Immature natural killer cell (primary cell): Measurements from ENCODE around the gene CALML6. TPM values are rescaled to one million over a fixed set of nuclear protein-coding genes. Genes with fewer than 3 reads are reported as not detected.
"Not testable (repeated sequence)": the region's sequence is repeated elsewhere in the genome, so short reads cannot be mapped to it uniquely, and the experiment has no call there.

Experiments
- DNase-seq, 3 donors: peaks; one replicate each; pipeline ENCODE4 v3.0.0; 2022; ENCODE audit warnings: mixed read lengths in 1 of 3
- H3K27ac Mint-ChIP-seq, 6 donors: one replicate each; pipeline ENCODE4 v1.8.0; 2020; ENCODE audit warnings: mixed read lengths in 6 of 6, mild to moderate bottlenecking in 5 of 6, inconsistent platforms in 4 of 6, moderate library complexity in 3 of 6
- H3K27me3 Mint-ChIP-seq, 3 donors: one replicate each; pipeline ENCODE4 v1.8.0; 2020 to 2021; ENCODE audit warnings: low read depth in 3 of 3, mild to moderate bottlenecking in 3 of 3, mixed read lengths in 3 of 3, moderate library complexity in 3 of 3, inconsistent platforms in 1 of 3
- H3K36me3 Mint-ChIP-seq, 3 donors: one replicate each; pipeline ENCODE4 v1.8.0; 2020; ENCODE audit warnings: mixed read lengths in 3 of 3, inconsistent platforms in 2 of 3, mild to moderate bottlenecking in 2 of 3
- H3K4me1 Mint-ChIP-seq, 2 donors: one replicate each; pipeline ENCODE4 v1.8.0; 2020; ENCODE audit warnings: inconsistent platforms in 2 of 2, mild to moderate bottlenecking in 2 of 2, mixed read lengths in 2 of 2, moderate library complexity in 1 of 2
- H3K4me3 Mint-ChIP-seq, 5 donors: one replicate each; pipeline ENCODE4 v1.8.0; 2020; ENCODE audit warnings: mild to moderate bottlenecking in 5 of 5, mixed read lengths in 5 of 5, inconsistent platforms in 3 of 5, moderate library complexity in 3 of 5
- H3K9me3 Mint-ChIP-seq, 6 donors: one replicate each; pipeline ENCODE4 v1.8.0; 2020; ENCODE audit warnings: mild to moderate bottlenecking in 6 of 6, mixed read lengths in 6 of 6, inconsistent platforms in 4 of 6, moderate library complexity in 3 of 6
- polyA plus RNA-seq, 3 donors: library from polyadenylated mRNA; unstranded; fragments of 300-500 nt; fragmentation: Illumina TruSeq; gene quantifications; one replicate each; pipeline ENCODE4 v1.2.3, GENCODE V29; 2021

CALML6 gene
- polyA plus RNA-seq, 3 donors from 2014 or later = not detected

DNA sequence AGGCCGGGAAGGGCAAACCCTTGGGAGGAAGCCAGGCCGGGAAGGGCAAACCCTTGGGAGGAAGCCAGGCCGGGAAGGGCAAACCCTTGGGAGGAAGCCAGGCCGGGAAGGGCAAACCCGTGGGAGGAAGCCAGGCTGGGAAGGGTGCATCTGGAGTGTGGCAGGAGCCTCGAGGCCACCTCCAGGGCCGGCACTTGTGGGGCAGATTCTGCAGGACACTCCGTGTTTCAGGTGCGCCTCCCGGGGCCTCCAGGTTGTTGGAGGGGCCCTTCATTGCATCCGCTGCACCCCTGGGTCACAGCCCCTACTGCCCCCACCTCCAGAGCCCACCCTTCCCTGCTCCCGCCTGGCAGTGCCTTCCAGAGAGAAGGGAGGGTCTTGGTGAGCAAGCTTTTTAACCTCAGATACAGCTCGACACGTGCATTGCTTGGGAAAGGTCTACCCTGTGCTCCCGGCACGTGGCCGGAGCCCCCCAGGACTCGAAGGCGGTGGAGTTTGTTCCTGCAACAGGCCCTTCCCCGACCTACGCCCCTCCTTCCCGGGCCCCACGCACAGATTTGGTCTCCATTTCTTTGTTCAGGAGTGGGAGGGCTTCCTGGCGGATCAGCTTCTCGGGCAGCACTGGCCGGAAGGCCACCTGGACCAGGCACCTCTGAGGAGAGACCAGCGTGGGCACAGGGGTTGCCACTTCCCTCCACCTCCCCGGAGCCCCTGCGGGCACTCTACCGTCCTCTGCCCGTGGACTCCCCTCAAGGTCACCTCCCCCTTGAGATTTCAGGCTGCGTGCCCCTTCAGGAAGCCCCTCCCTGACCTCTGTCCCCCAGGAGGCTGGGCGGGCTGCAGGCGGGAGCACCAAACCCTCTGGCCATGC lies 13.4 kb downstream of the CALML6 start:
- DNase-seq = no peak
- Mint-ChIP-seq H3K36me3 (no peaks in the 10 kb centered on the region), H3K27me3 (peaks cover 0 to under 1% (median 0%) of the 10 kb centered on the region in 3 donors), H3K27ac (no peak overlapping the region), H3K4me3 (no peak overlapping the region), H3K9me3 (no peaks in the 10 kb centered on the region), H3K4me1 (no peaks in the 10 kb centered on the region)

DNA sequence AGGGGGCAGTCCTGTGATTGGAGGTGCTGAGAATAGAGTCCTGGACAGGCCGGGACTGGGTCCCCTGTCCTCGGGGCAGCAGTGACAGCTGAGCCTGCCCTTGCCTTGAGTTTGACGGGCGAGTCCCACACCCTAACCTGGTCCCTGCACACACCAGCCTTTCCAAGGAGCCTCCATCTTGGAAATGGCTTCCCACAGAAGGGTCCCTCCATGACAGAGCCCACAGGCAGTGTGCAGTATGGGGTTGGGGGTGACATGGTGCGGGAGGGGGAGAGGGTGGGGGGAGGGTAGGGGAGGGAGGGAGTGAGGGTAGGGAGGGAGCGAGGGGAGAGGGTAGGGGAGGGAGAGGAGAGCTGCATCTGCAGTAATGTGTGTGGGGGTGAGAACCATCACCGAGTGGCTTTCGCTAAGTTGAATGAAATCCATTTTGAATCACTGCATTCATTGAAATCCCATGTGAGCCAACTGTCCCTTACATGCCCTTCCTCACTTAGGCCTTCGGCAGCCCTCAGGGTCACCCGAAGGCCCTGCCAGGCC lies 14.1 kb downstream of the CALML6 start:
- no peaks in the 10 kb centered on the region for H3K36me3 Mint-ChIP-seq
- H3K4me3 Mint-ChIP-seq = no peak overlapping the region
- peaks cover 0 to 2% (median 0%) of the 10 kb centered on the region in 3 donors for H3K27me3 Mint-ChIP-seq
- DNase-seq = no peak
- no peak overlapping the region for H3K27ac Mint-ChIP-seq
- no peaks in the 10 kb centered on the region for H3K9me3 Mint-ChIP-seq
- no peaks in the 10 kb centered on the region for H3K4me1 Mint-ChIP-seq

DNA sequence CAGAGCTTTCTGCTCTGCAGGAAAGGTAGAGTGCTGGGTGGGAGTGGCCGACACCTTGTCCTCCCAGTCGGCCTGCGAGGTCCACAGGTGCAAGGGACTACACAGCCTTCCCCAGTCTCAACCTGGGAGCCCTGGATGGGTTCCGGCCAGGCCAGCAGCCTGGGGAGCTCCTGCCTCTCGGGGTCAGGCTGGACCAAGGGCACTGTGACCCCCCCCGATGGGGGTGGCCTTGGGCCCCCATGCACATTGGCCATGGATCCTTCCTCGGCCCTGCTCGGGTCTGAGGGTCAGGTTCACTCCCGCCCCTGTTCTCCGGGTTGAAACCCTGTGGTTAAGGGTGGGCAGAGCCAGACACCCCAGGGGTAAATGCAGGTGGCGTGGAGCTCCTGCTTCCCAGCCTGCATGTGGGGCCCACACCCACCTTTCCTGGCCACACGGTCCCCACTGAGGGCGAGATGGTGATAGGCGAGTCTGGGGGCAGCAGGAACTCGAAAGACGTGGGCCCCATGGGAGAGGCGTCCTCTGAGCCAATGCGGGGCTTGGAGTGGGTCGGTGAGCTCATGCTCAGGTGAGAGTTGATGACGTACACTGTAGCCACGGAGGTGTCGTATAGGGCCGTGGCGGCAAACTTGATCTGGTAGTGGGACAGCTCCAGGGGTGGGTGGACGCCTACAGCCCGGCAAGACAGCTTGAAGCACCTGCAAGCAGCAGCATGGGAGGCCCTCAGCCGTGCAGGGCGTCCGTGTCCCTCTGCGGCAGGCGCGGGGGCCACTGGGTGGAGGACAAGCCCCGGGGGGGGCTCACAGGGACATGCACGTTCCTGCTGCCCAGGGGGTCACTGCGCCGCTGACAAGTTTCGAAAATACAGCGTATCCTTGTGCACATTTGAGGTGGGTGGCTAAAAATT lies 14.8 kb downstream of the CALML6 start:
- no peaks in the 10 kb centered on the region for H3K4me1 Mint-ChIP-seq

DNA sequence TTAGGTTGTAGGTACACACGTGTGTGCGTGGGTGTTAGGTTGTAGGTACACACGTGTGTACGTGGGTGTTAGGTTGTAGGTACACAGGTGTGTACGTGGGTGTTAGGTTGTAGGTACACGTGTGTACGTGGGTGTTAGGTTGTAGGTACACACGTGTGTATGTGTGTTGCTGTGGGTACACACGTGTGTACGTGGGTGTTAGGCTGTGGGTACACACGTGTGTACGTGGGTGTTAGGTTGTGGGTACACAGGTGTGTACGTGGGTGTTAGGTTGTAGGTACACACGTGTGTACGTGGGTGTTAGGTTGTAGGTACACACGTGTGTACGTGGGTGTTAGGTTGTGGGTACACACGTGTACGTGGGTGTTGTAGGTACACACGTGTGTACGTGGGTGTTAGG lies 19.8 kb downstream of the CALML6 start:
- not testable (repeated sequence) for H3K27me3 Mint-ChIP-seq, DNase-seq, H3K4me1 Mint-ChIP-seq, H3K4me3 Mint-ChIP-seq, H3K9me3 Mint-ChIP-seq, H3K36me3 Mint-ChIP-seq, H3K27ac Mint-ChIP-seq

More for the DNA sequence above, 14.8 kb downstream of the CALML6 start:
- Mint-ChIP-seq H3K27me3 (peaks cover 0 to 3% (median 3%) of the 10 kb centered on the region in 3 donors), H3K9me3 (no peaks in the 10 kb centered on the region), H3K36me3 (no peaks in the 10 kb centered on the region), H3K27ac (no peak overlapping the region), H3K4me3 (no peak overlapping the region)
- no peak for DNase-seq

DNA sequence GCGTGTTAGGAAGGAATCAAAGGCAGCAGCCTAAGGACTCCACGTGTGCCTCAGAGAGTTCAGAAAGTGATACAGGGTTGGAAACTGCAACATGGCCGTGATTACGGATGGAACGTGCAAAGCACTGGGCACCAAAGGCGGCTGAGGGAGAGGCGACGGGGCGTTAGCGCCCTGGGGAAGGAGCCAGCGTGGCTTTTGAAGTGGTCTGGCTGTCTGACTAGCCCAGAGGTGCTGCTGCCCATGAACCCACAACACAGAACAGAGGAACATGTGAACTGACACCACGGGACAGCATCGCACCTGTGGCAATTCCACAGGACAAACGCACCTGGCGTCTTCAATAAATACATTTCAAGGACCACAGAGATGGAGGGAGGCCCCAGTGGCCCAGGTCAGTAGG lies 22.0 kb downstream of the CALML6 start:
- Mint-ChIP-seq H3K27ac (no peak overlapping the region), H3K9me3 (no peaks in the 10 kb centered on the region), H3K4me1 (no peaks in the 10 kb centered on the region), H3K27me3 (peaks cover 3 to 8% (median 3%) of the 10 kb centered on the region in 3 donors), H3K36me3 (no peaks in the 10 kb centered on the region), H3K4me3 (no peak overlapping the region)
- no peak for DNase-seq

DNA sequence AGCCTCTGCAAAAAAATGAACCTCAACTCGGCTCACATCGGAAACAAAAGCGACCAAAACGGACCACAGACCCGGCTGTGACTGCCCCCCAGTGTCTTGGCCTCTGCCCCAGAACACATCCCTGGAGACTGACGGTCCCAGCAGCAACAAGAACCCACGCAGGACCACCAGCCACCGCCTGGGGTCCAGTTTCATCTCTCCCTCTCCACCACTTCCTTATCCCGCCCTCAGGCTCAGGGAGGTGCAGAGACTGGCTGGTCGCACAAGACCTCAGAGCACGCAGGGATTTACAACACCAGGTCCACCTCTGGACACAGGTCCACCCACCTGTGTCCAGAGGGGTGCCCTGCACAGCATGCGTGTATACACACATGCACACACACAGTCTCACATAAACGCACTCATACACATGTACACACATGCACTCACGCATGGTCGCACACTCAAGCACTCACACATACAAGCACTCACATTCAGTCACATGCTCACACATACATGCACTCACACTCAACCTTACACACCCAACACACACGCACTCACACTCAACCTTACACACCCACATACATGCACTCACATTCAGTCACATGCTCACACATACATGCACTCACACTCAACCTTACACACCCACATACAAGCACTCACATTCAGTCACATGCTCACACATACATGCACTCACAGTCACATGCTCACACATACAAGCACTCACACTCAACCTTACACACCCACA lies 22.7 kb downstream of the CALML6 start:
- H3K4me3 Mint-ChIP-seq = no peak overlapping the region
- H3K36me3 Mint-ChIP-seq = no peaks in the 10 kb centered on the region
- DNase-seq = no peak
- no peak overlapping the region for H3K27ac Mint-ChIP-seq
- no peaks in the 10 kb centered on the region for H3K4me1 Mint-ChIP-seq
- H3K27me3 Mint-ChIP-seq = peaks cover 3 to 8% (median 3%) of the 10 kb centered on the region in 3 donors
- H3K9me3 Mint-ChIP-seq = no peaks in the 10 kb centered on the region

DNA sequence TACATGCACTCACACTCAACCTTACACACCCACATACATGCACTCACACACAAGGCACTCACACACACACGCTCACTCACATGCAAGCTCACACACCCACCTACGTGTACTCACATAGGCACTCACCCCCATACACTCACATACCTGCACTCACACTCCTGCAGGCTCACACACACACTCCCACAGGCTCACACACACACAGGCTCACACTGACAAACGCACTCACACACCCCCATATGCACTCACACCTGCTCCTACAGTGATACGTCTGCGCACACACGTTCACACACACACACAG lies 23.2 kb downstream of the CALML6 start:
- DNase-seq = no peak
- Mint-ChIP-seq H3K4me1 (no peaks in the 10 kb centered on the region), H3K27me3 (peaks cover 3 to 8% (median 4%) of the 10 kb centered on the region in 3 donors), H3K36me3 (no peaks in the 10 kb centered on the region), H3K9me3 (no peaks in the 10 kb centered on the region), H3K27ac (no peak overlapping the region), H3K4me3 (no peak overlapping the region)

DNA sequence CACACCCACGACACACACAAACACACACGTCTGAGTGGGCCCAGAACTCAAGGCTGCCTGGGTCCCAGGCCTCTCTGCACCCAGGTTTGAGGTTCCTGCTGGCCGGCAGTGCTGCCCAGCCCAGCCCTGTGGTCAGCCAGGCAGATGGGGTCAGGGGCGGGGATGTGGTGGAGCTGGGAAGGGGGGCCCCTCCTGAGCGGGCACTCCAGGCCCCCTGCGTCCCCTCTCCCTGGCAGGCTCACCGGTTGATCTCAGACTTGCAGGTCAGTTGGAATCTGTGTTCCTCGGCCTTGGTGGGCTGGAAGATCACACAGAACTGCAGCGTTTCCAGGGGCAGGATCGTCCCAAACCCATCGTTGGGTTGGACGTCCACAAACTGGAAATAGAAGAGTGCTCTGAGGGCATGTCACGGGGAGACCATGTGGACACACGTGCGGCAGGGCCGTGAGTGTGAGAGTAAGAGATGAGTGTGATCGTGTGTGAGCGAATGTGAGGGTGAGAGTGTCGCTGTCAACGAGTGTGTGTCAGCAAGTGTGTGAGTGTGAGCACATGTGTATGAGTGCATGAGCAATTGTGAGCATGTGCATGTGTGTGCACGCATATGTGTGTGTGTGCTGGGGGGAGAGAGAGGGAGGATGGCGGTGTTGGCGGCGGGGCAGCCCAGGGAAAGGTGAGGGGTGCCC lies 23.7 kb downstream of the CALML6 start:
- no peak overlapping the region for H3K4me3 Mint-ChIP-seq
- H3K4me1 Mint-ChIP-seq = peaks cover 0 to under 1% of the 10 kb centered on the region in 2 donors
- H3K9me3 Mint-ChIP-seq = no peaks in the 10 kb centered on the region
- no peak for DNase-seq
- peaks cover 3 to 6% (median 4%) of the 10 kb centered on the region in 3 donors for H3K27me3 Mint-ChIP-seq
- no peaks in the 10 kb centered on the region for H3K36me3 Mint-ChIP-seq
- no peak overlapping the region for H3K27ac Mint-ChIP-seq

DNA sequence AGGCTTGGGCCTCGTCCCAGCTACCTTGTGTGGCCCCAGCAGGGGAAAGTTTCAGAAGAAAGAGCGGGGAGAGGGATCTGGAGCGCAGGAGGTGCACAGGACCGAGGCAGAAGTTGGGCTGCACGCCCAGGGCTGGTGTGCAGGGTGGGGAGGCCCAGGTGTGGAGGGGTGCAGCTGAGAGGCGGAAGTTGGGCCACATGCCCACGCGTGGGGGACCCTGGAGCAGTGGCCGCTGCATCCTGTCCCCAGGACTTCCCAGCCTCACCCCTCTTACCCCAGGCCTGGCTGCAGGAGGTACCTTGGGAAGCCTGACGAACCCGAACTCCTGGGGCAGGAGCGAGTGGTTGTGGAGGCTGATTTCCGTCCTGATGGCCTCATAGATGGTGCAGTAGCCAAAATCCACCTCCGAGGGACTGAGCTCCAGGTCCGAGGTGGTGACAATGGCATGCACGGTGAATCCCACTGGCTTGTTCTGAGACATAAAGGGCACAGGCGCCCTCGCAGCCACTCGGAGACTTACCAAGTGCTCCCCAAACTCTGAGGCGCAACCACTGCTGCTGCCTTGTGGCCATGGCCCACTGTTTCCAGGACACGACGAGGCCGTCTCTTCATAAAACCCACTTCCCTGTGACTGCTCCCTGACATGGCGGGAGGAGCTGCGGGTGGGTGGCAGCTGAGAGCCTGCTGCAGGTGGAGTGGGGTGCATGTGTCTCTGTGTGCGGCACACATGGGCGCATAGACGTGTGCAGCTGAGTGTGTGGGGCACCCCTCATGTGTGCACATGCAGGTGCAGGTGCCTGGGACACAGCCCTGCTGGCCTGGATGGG lies 24.4 kb downstream of the CALML6 start:
- H3K36me3 Mint-ChIP-seq = no peaks in the 10 kb centered on the region
- H3K27ac Mint-ChIP-seq = no peak overlapping the region
- H3K27me3 Mint-ChIP-seq = peaks cover 3 to 5% (median 4%) of the 10 kb centered on the region in 3 donors
- DNase-seq = no peak
- no peak overlapping the region for H3K4me3 Mint-ChIP-seq
- peaks cover 0 to 2% of the 10 kb centered on the region in 2 donors for H3K4me1 Mint-ChIP-seq
- no peaks in the 10 kb centered on the region for H3K9me3 Mint-ChIP-seq

DNA sequence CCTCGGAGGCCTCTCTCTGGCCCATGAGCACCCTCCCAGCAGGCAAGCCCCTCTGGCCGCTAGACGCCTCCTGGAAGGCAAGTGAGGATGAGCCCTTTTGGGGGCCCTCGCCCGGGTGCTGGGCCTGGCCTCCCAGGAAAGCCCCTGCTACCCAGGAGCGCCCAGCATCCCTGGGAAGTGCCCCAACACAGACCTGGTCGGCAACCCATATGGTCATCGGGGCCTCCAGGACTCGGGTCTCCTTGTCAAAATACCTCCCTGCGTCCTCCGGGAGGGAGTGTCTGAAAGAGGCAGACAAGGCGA lies 25.0 kb downstream of the CALML6 start:
- H3K9me3 Mint-ChIP-seq = no peaks in the 10 kb centered on the region
- peaks cover 3 to 4% (median 3%) of the 10 kb centered on the region in 3 donors for H3K27me3 Mint-ChIP-seq
- H3K4me1 Mint-ChIP-seq = peaks cover 0 to 2% of the 10 kb centered on the region in 2 donors
- no peak overlapping the region for H3K4me3 Mint-ChIP-seq
- no peak for DNase-seq
- no peak overlapping the region for H3K27ac Mint-ChIP-seq
- no peaks in the 10 kb centered on the region for H3K36me3 Mint-ChIP-seq

DNA sequence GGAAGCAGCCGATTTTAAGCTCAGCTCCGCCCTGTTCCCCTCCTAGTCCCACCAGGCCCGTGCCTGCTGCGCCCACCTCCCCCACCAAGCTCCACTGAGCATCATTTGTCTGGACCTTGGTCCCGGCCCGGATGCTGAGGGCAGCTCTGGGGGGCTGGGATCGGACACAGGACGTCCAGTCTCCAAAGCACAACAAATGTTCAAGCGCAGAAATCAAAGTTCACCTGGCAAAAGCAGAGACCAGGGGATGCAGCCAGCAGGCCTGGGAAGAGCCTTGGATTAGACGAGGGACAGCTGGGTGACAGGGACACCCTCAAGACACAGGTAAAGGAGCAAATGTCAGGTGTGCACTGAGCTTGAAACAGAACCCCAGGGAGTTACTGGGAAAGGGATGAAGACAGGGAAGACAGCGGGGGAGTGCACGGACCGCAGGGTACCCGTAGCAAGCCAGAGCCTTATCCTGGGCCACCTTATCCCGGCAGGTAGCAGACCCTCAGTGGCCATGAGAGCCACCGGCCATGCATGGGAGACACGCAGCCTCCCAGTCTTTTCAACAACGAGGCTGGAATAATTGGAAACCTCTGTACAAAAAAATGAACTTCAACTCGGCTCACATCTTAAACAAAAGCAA lies 26.3 kb downstream of the CALML6 start:
- Mint-ChIP-seq H3K27me3 (peaks cover 0 to 3% (median under 1%) of the 10 kb centered on the region in 3 donors), H3K4me3 (no peak overlapping the region), H3K9me3 (no peaks in the 10 kb centered on the region), H3K4me1 (peaks cover 0 to 2% of the 10 kb centered on the region in 2 donors), H3K27ac (no peak overlapping the region), H3K36me3 (no peaks in the 10 kb centered on the region)
- DNase-seq = no peak
